GM10266 (cell line): ENCODE results near the gene PPIL4.

Experiments
- DNase-seq: peaks from one replicate; pipeline ENCODE4 v3.0.0; 2012; ENCODE audit errors: extremely low spot score
- TF ChIP-seq, protein P1 (sequence below): IDR thresholded peaks from 2 replicates; pipeline ENCODE4 v1.5.1; 2012; ENCODE audit warnings: mild to moderate bottlenecking, low read depth; ENCODE audit not compliant: control insufficient read depth, insufficient read depth; ENCODE audit errors: missing control alignments

The PPIL4 gene

DNA sequence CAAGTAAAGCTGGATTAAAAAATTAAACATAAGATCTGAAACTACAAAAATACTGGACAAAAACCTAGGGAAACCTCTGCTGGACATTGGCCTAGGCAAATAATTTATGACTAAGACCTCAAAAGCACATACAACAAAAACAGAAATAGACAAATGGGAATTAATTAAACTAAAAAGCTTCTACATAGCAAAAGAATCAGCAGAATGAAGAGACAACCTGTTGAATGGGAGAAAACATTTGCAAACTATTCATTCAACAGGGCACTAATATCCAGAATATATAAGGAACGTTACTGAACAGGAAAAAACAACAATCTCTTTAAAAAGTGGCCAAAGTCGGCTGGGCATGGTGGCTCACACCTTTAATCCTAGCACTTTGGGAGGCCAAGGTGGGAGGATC, 13.5 kb upstream of the PPIL4 start:
- TF ChIP-seq, protein P1, sequence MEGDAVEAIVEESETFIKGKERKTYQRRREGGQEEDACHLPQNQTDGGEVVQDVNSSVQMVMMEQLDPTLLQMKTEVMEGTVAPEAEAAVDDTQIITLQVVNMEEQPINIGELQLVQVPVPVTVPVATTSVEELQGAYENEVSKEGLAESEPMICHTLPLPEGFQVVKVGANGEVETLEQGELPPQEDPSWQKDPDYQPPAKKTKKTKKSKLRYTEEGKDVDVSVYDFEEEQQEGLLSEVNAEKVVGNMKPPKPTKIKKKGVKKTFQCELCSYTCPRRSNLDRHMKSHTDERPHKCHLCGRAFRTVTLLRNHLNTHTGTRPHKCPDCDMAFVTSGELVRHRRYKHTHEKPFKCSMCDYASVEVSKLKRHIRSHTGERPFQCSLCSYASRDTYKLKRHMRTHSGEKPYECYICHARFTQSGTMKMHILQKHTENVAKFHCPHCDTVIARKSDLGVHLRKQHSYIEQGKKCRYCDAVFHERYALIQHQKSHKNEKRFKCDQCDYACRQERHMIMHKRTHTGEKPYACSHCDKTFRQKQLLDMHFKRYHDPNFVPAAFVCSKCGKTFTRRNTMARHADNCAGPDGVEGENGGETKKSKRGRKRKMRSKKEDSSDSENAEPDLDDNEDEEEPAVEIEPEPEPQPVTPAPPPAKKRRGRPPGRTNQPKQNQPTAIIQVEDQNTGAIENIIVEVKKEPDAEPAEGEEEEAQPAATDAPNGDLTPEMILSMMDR: no peak
- DNase-seq: no peak

DNA sequence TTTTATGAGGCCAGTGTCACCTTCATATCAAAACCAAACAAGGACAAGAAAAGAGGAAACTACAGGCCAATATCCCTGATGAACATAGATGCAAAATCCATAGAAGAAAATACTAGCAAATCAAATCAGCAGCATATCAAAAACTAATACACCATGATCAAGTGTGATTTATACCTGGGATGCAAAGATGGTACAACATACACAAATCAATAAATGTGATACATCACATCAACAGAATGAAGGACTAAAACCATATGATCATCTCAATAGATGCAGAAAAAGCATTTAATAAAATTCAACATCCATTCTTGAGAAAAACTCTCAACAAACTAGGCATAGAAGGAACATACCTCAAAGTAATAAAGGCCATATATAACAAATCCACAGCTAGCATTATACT, 12.2 kb upstream of the PPIL4 start:
- TF ChIP-seq, protein P1: no peak
- no peak for DNase-seq

DNA sequence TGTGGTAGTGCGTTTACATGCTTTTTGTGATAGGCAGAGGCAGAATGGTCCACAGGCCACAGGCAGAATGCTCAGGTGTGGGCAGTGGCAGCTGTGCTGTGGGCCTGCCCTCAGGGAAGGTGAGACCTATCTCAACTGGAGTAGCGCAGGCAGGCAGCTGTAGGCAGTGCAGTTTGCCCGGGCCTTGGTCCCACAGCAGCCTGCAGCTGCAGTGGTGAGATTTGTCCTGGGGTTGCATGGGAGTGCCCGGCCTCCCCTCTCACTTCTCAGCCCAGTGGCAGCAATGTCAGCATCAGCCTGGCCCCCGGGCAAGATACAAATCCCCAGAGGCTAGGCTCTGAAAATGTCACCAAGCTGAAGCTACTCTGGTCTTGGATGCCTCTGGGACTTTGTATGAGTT, 6.1 kb upstream of the PPIL4 start:
- DNase-seq: no peak
- TF ChIP-seq, protein P1: no peak

DNA sequence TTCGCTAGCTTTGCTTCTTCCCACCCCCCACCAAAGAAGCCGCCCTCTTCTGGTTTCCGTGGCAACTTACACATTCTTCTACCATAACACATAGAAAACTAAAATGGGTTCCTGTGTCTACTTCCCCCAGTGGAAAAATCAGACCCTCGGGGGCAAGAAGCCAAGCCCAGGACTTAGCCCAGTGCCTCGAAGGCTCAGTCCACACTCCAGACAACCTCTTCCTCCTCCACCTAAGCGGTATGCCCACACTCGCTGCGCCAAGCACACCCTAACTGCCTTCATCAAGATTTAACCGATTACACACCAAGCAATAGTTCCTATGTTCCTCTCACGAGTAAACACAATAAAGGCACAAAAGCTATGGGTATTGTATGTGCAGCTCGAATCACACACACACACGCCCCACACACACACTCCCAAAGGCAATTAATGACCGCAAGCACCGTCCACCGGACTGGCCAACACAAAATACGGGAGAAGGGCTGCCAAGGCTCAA, 537 bp downstream of the PPIL4 start:
- peak; percentile 55 for DNase-seq
- TF ChIP-seq, protein P1: peak; percentile 36

DNA sequence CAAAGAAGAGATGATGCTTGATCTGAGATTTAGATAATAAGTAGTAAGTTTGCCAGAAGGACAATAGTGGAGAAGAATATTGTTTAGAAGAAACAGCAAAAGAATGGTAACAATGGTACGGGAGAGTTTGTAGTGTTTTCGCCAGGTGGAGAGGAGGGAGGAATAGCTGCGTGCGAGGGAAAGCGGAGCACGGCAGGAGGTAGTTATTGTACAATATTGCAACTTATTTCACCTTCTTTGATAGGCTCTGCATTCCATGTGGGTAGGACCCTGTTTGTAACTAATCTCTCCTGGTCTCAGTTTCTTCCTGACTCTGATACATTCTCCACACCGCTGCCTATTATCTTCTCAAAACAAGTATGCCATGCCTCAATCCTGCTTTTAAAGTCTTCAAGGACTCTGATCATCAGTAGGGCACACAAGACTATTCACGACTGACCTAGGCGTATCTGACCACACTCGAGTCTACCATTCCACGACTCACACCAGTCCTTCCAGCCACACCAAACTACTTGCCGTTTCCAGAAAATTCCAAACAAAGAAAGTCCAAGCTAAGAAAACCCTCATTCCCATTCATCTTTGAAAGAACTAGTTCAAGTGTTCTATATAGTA, 1.1 kb downstream of the PPIL4 start:
- TF ChIP-seq, protein P1: no peak
- no peak for DNase-seq

DNA sequence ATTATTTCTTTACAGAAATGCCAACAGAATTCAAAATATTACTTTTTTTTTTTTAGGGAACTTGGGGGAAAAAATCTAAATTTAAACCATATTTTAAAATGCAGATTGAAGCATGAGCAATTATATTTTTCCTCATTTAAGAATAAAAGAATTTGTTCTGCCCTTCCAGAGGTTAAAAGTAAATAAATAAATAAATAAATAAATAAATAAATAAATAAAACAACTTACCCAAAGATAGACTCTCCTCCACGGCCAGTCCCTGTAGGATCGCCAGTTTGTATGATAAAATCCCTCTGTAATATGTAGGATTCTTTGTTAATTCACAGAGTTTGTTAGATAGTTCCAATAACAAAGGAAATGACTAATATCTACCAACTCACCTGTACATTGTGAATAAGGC, 4.7 kb downstream of the PPIL4 start:
- DNase-seq: no peak
- TF ChIP-seq, protein P1: no peak

DNA sequence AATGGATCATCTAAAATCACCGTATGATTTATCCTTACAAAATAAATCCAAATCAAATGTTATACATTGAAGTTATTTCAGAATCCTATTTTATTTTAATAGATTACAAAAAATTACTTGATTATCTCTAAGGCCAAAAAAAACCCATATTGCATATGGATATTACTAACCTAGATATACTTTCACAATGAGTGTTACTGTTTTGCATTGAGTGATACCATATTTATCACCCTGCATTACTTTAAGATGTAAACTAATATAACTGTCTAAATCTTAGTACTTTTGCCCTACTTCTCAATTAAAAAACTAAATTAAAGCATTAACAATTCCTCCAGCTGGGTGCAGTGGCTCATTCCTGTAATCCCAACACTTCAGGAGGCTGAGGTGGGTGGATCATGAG, 11.1 kb downstream of the PPIL4 start:
- TF ChIP-seq, protein P1: no peak
- DNase-seq: no peak
